Esophagus squamous epithelium (tissue), 4 donors: ENCODE data around the gene OBSCN.

ENCODE experiments used
- POLR2A ChIP-seq, 4 donors: fragments of 450-650 bp; IDR thresholded peaks; one replicate each; pipeline ENCODE4 v1.6.1; 2017; ENCODE audit warnings: antibody characterized with exemption in 4 of 4, mild to moderate bottlenecking in 4 of 4, moderate library complexity in 3 of 4
- TF ChIP-seq, protein P1 (sequence below), 6 experiments: fragments of 450-650 bp in 4 of 6; fragments of 200-600 bp in 2 of 6; sonication (generic) in 2 of 6; IDR thresholded peaks; one replicate each; pipeline ENCODE4 v1.5.1; 2016 to 2019; ENCODE audit warnings: antibody characterized with exemption in 6 of 6, mild to moderate bottlenecking in 4 of 6, moderate library complexity in 4 of 6

GRCh38 chr1:228423404-228424053 lies 215.7 kb downstream of the OBSCN start:
- TF ChIP-seq, protein P1, sequence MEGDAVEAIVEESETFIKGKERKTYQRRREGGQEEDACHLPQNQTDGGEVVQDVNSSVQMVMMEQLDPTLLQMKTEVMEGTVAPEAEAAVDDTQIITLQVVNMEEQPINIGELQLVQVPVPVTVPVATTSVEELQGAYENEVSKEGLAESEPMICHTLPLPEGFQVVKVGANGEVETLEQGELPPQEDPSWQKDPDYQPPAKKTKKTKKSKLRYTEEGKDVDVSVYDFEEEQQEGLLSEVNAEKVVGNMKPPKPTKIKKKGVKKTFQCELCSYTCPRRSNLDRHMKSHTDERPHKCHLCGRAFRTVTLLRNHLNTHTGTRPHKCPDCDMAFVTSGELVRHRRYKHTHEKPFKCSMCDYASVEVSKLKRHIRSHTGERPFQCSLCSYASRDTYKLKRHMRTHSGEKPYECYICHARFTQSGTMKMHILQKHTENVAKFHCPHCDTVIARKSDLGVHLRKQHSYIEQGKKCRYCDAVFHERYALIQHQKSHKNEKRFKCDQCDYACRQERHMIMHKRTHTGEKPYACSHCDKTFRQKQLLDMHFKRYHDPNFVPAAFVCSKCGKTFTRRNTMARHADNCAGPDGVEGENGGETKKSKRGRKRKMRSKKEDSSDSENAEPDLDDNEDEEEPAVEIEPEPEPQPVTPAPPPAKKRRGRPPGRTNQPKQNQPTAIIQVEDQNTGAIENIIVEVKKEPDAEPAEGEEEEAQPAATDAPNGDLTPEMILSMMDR (IDR thresholded peaks at IDR 0.05), result no peak
- TF ChIP-seq POLR2A (IDR thresholded peaks at IDR 0.05), result no peak
